Activated CD8-positive, alpha-beta T cell treated with anti-CD3 and anti-CD28 coated beads for 36 hours (primary cell): ENCODE data around the gene BRINP2. TPM values are rescaled to one million over a fixed set of nuclear protein-coding genes. Genes with fewer than 3 reads are reported as not detected.

Experiments used
- ATAC-seq: fragments of 200-7000 bp; cut with Tn5 transposase; one replicate; pipeline ENCODE4 v1.10.0; 2021; ENCODE audit warnings: mild to moderate bottlenecking, moderate library complexity
- CTCF ChIA-PET: fragments of 350-600 bp; sonication (Branson Sonifier 250); formaldehyde crosslinking; loops from one replicate; lab custom pipeline; 2021; ENCODE audit warnings: antibody characterized with exemption; lab: Charles Lee
- POLR2A ChIA-PET: fragments of 350-600 bp; sonication (Branson Sonifier 250); formaldehyde crosslinking; loops from one replicate; lab custom pipeline; 2021; ENCODE audit warnings: antibody characterized with exemption; lab: Charles Lee
- DNase-seq: peaks from one replicate; pipeline ENCODE4 v3.0.0-alpha.2; 2020
- H3K27ac Mint-ChIP-seq: one replicate; pipeline ENCODE4 v1.8.0; 2021; ENCODE audit warnings: mild to moderate bottlenecking, mixed read lengths
- H3K27me3 Mint-ChIP-seq: one replicate; pipeline ENCODE4 v1.8.0; 2021; ENCODE audit warnings: mixed read lengths
- H3K36me3 Mint-ChIP-seq: one replicate; pipeline ENCODE4 v1.8.0; 2021; ENCODE audit warnings: low read depth, mixed read lengths
- H3K4me1 Mint-ChIP-seq: one replicate; pipeline ENCODE4 v1.8.0; 2021; ENCODE audit warnings: low read depth, mixed read lengths
- H3K4me3 Mint-ChIP-seq: one replicate; pipeline ENCODE4 v1.8.0; 2021; ENCODE audit warnings: mild to moderate bottlenecking, moderate library complexity, mixed read lengths
- H3K9me3 Mint-ChIP-seq: one replicate; pipeline ENCODE4 v1.8.0; 2021; ENCODE audit warnings: mixed read lengths
- CTCF ChIP-seq: fragments of 200-600 bp; IDR thresholded peaks from one replicate; pipeline ENCODE4 v1.8.0; 2022; ENCODE audit warnings: antibody characterized with exemption, mild to moderate bottlenecking
- intact Hi-C: fragments of 100-400 bp; cut with micrococcal nuclease; formaldehyde crosslinking; loops from one replicate; pipeline ENCODE4 v1.10.0; 2022
- total RNA-seq, 2 experiments: library from RNA; stranded (reverse); gene quantifications; one replicate each; pipeline ENCODE4 v1.2.3, GENCODE V29; 2021

BRINP2 gene
- total RNA-seq: not detected

GRCh38 chr1:177170756-177171535, at the start of gene BRINP2:
Gene BRINP2 (plus strand): TSS chr1:177170958. CDS start chr1:177229877, 58,919 bp downstream.
- DNase-seq (no peak), ATAC-seq (no peak)
- ChIA-PET POLR2A (no interaction called here), CTCF (interaction anchor here (2.2 kb wide), 1 partner anchor 11 kb away, joined by 11 read pairs; no protein-coding TSS in a partner anchor)
- no peaks in the 10 kb centered on the region for H3K4me1 Mint-ChIP-seq
- H3K9me3 Mint-ChIP-seq: no peaks in the 10 kb centered on the region
- intact Hi-C loops: no loop called here
- H3K36me3 Mint-ChIP-seq: no peaks in the 10 kb centered on the region
- no peak for TF ChIP-seq CTCF
- peaks cover 15% of the 10 kb centered on the region for H3K27me3 Mint-ChIP-seq
- no peak within 1 kb of the TSS for H3K4me3 Mint-ChIP-seq
- H3K27ac Mint-ChIP-seq: no peak within 1 kb of the TSS

- intact Hi-C loops: no loop called here
- CTCF ChIA-PET: no interaction called here
- DNase-seq: no peak
- Mint-ChIP-seq H3K27ac (no peak overlapping the region), H3K4me3 (no peak overlapping the region), H3K4me1 (no peaks in the 10 kb centered on the region), H3K27me3 (no peaks in the 10 kb centered on the region), H3K36me3 (no peaks in the 10 kb centered on the region), H3K9me3 (no peaks in the 10 kb centered on the region)
- POLR2A ChIA-PET: no interaction called here
- TF ChIP-seq CTCF: no peak
- no peak for ATAC-seq
These were observed 48.1 kb upstream of the BRINP2 start for GRCh38 chr1:177122461-177123251.

- H3K27ac Mint-ChIP-seq: no peak overlapping the region
- no peaks in the 10 kb centered on the region for H3K27me3 Mint-ChIP-seq
- no peaks in the 10 kb centered on the region for H3K4me1 Mint-ChIP-seq
- H3K36me3 Mint-ChIP-seq: no peaks in the 10 kb centered on the region
- H3K4me3 Mint-ChIP-seq: no peak overlapping the region
- POLR2A ChIA-PET: no interaction called here
- ATAC-seq (no peak), DNase-seq (no peak)
- CTCF ChIA-PET: no interaction called here
- TF ChIP-seq CTCF: no peak
- H3K9me3 Mint-ChIP-seq: no peaks in the 10 kb centered on the region
- intact Hi-C loops: no loop called here
These were observed 46.0 kb upstream of the BRINP2 start for GRCh38 chr1:177124577-177125278.

- Mint-ChIP-seq H3K4me1 (no peaks in the 10 kb centered on the region), H3K27me3 (no peaks in the 10 kb centered on the region), H3K27ac (no peak overlapping the region), H3K36me3 (no peaks in the 10 kb centered on the region), H3K4me3 (no peak overlapping the region), H3K9me3 (no peaks in the 10 kb centered on the region)
- ATAC-seq (no peak), DNase-seq (no peak)
- ChIA-PET POLR2A (no interaction called here), CTCF (no interaction called here)
- intact Hi-C loops: no loop called here
- no peak for TF ChIP-seq CTCF
These were observed 44.5 kb upstream of the BRINP2 start for GRCh38 chr1:177126267-177126666.
